Panc1 (cell line): Measurements from ENCODE around the gene NPL. TPM values are rescaled to one million over a fixed set of nuclear protein-coding genes. Genes with fewer than 3 reads are reported as not detected.

Source experiments
- ATAC-seq: fragments of 200-7000 bp; cut with Tn5 transposase; 2 replicates; pipeline ENCODE4 v1.9.1; 2020; ENCODE audit warnings: mild to moderate bottlenecking, moderate library complexity
- BruUV-seq: library from RNA; stranded (reverse); fragments of 400-500 nt; replicated peaks from 2 replicates; lab custom pipeline; 2021; lab: Mats Ljungman, UMichigan
- CTCF ChIA-PET: fragments of 300-600 bp; sonication (Branson Sonifier 250); formaldehyde crosslinking; loops from one replicate; lab custom pipeline; 2022; ENCODE audit warnings: antibody characterized with exemption; lab: Charles Lee
- POLR2A ChIA-PET: fragments of 300-600 bp; sonication (Branson Sonifier 250); formaldehyde crosslinking; loops from one replicate; lab custom pipeline; 2022; ENCODE audit warnings: antibody characterized with exemption; lab: Charles Lee
- DNase-seq: peaks from one replicate; pipeline ENCODE4 v3.0.0-alpha.2; 2010; ENCODE audit warnings: low read depth, low spot score
- H3K27ac ChIP-seq: 2 replicates; pipeline ENCODE4 v1.5.1; 2011; ENCODE audit warnings: mild to moderate bottlenecking, low read length, inconsistent platforms
- H3K27me3 ChIP-seq: fragments of 200-500 bp; sonication (Bioruptor generic); 2 replicates; pipeline ENCODE4 v1.6.0; 2014; ENCODE audit warnings: low read length, inconsistent platforms; ENCODE audit not compliant: control insufficient read depth, insufficient read depth
- H3K36me3 ChIP-seq: fragments of 200-500 bp; sonication (Bioruptor generic); 2 replicates; pipeline ENCODE4 v1.5.1; 2014; ENCODE audit warnings: inconsistent platforms, mild to moderate bottlenecking, low read length, moderate library complexity; ENCODE audit not compliant: control insufficient read depth, insufficient read depth
- H3K4me1 ChIP-seq: 2 replicates; pipeline ENCODE4 v1.5.1; 2011; ENCODE audit warnings: inconsistent platforms, mild to moderate bottlenecking, low read length, moderate library complexity; ENCODE audit not compliant: control insufficient read depth, insufficient read depth
- H3K4me3 ChIP-seq, 2 experiments: 2 replicates each; pipeline ENCODE4 v1.5.1; 2011 to 2012; ENCODE audit warnings: low read depth in 2 of 2, low read length in 2 of 2, mild to moderate bottlenecking in 2 of 2, inconsistent platforms in 1 of 2, moderate library complexity in 1 of 2
- H3K9me3 ChIP-seq: fragments of 200-500 bp; sonication (Bioruptor generic); 2 replicates; pipeline ENCODE4 v1.5.1; 2014; ENCODE audit warnings: low read depth, mild to moderate bottlenecking, inconsistent platforms, low read length, moderate library complexity; ENCODE audit not compliant: control insufficient read depth, insufficient read depth
- POLR2AphosphoS5 ChIP-seq: IDR thresholded peaks from 2 replicates; pipeline ENCODE4 v1.6.1; 2012; ENCODE audit warnings: mild to moderate bottlenecking, low read depth, low read length, moderate library complexity
- SIN3A ChIP-seq: IDR thresholded peaks from 2 replicates; pipeline ENCODE4 v1.6.1; 2012; ENCODE audit warnings: low read depth, mild to moderate bottlenecking, low read length, moderate library complexity, borderline replicate concordance; ENCODE audit not compliant: insufficient read depth
- TCF7L2 ChIP-seq: IDR thresholded peaks from 2 replicates; pipeline ENCODE4 v1.6.1; 2011; ENCODE audit warnings: mild to moderate bottlenecking, low read depth, low read length, inconsistent platforms
- in situ Hi-C: cut with HindIII; loops from 2 replicates; pipeline ENCODE4 v1.10.0; 2016; ENCODE audit warnings: low sequenced_read_pairs, low pct_unique_long_range_greater_than_20kb
- intact Hi-C: fragments of 100-400 bp; cut with micrococcal nuclease; formaldehyde crosslinking; loops from one replicate; pipeline ENCODE4 v1.10.0; 2022; ENCODE audit not compliant: unreplicated experiment
- total RNA-seq: library from RNA; stranded (reverse); gene quantifications from one replicate; pipeline ENCODE4 v1.2.1, GENCODE V29; 2021; ENCODE audit not compliant: unreplicated experiment
- TF ChIP-seq, protein P1 (sequence below), 2 experiments: IDR thresholded peaks; 2 replicates each; pipeline ENCODE4 v1.6.1; 2011 to 2012; ENCODE audit warnings: low read depth in 2 of 2, control low read depth in 1 of 2, low read length in 1 of 2, mild to moderate bottlenecking in 1 of 2, moderate library complexity in 1 of 2; ENCODE audit not compliant: insufficient read depth in 1 of 2
- TF ChIP-seq, protein P2 (sequence below): fragments of 450-650 bp; IDR thresholded peaks from 2 replicates; pipeline ENCODE4 v1.5.1; 2017; ENCODE audit warnings: mild to moderate bottlenecking

NPL gene
- total RNA-seq, 1 experiment from 2014 or later: 0.90 TPM

DNA sequence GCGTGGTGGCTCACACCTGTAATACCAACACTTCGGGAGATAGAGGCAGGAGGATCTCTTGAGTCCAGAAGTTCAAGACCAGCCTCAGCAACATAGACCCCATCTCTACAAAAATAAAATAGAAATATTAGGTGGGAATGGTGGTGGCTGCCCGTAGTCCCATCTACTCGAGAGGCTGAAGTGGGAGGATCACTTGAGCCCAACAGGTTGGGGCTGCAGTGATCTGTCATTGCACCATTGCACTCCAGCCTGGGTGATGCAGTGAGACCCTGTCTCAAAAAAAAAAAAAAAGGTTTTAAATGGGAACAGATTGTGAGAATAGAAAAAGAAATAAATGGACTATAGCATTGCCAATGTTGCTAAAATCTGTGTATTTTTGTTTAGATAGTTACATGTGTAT is 60.7 kb downstream of the NPL start:
- BruUV-seq: no TSS peak
- H3K4me3 ChIP-seq: no peak overlapping the region
- POLR2A ChIA-PET: no interaction called here
- no peaks in the 10 kb centered on the region for H3K4me1 ChIP-seq
- no peak for TF ChIP-seq POLR2AphosphoS5
- TF ChIP-seq, protein P1, sequence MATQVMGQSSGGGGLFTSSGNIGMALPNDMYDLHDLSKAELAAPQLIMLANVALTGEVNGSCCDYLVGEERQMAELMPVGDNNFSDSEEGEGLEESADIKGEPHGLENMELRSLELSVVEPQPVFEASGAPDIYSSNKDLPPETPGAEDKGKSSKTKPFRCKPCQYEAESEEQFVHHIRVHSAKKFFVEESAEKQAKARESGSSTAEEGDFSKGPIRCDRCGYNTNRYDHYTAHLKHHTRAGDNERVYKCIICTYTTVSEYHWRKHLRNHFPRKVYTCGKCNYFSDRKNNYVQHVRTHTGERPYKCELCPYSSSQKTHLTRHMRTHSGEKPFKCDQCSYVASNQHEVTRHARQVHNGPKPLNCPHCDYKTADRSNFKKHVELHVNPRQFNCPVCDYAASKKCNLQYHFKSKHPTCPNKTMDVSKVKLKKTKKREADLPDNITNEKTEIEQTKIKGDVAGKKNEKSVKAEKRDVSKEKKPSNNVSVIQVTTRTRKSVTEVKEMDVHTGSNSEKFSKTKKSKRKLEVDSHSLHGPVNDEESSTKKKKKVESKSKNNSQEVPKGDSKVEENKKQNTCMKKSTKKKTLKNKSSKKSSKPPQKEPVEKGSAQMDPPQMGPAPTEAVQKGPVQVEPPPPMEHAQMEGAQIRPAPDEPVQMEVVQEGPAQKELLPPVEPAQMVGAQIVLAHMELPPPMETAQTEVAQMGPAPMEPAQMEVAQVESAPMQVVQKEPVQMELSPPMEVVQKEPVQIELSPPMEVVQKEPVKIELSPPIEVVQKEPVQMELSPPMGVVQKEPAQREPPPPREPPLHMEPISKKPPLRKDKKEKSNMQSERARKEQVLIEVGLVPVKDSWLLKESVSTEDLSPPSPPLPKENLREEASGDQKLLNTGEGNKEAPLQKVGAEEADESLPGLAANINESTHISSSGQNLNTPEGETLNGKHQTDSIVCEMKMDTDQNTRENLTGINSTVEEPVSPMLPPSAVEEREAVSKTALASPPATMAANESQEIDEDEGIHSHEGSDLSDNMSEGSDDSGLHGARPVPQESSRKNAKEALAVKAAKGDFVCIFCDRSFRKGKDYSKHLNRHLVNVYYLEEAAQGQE (IDR thresholded peaks at IDR 0.05; ENCODE audit: insufficient read depth in 1 of 2, low read depth in 2 of 2, low read length in 1 of 2): no peak
- TF ChIP-seq, protein P2, sequence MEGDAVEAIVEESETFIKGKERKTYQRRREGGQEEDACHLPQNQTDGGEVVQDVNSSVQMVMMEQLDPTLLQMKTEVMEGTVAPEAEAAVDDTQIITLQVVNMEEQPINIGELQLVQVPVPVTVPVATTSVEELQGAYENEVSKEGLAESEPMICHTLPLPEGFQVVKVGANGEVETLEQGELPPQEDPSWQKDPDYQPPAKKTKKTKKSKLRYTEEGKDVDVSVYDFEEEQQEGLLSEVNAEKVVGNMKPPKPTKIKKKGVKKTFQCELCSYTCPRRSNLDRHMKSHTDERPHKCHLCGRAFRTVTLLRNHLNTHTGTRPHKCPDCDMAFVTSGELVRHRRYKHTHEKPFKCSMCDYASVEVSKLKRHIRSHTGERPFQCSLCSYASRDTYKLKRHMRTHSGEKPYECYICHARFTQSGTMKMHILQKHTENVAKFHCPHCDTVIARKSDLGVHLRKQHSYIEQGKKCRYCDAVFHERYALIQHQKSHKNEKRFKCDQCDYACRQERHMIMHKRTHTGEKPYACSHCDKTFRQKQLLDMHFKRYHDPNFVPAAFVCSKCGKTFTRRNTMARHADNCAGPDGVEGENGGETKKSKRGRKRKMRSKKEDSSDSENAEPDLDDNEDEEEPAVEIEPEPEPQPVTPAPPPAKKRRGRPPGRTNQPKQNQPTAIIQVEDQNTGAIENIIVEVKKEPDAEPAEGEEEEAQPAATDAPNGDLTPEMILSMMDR: no peak
- no peak for TF ChIP-seq SIN3A
- no peak for TF ChIP-seq TCF7L2
- no peaks in the 10 kb centered on the region for H3K9me3 ChIP-seq
- no peak for DNase-seq
- H3K27ac ChIP-seq: no peak overlapping the region
- intact Hi-C loops: no loop called here
- peaks cover 85% of the 10 kb centered on the region for H3K36me3 ChIP-seq
- in situ Hi-C loops: no loop called here
- CTCF ChIA-PET: no interaction called here
- H3K27me3 ChIP-seq: no peaks in the 10 kb centered on the region
- no peak for ATAC-seq

DNA sequence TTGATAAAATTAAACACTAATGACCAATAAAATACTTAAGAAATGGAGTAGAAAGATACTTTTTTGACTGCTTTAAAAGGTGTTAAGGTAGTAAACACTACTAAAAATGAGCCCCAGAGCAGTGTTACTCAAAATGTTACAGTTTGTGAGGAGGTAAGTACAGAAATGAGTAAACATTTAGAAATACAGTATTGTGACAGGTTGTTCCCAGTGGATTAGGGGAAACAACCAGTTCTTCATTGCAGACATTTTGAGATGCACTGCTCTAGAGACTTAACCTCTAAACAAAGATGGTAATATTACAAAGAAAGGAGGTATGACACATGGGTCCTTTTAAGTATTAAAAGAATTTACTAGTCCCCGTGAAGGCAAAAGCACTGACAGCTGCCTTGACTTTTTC is 62.3 kb downstream of the NPL start:
- Histone ChIP-seq H3K27ac (no peak overlapping the region), H3K27me3 (no peaks in the 10 kb centered on the region), H3K4me1 (no peaks in the 10 kb centered on the region), H3K9me3 (no peaks in the 10 kb centered on the region), H3K36me3 (peaks cover 88% of the 10 kb centered on the region), H3K4me3 (no peak overlapping the region)
- intact Hi-C loops (no loop called here), in situ Hi-C loops (no loop called here)
- ChIA-PET POLR2A (no interaction called here), CTCF (no interaction called here)
- DNase-seq (no peak), ATAC-seq (no peak)
- TF ChIP-seq SIN3A: no peak
- TF ChIP-seq POLR2AphosphoS5: no peak
- TF ChIP-seq, protein P2: no peak
- TF ChIP-seq TCF7L2: no peak
- no TSS peak for BruUV-seq
